ENCODE results near the gene SNCA.

SNCA gene

DNA sequence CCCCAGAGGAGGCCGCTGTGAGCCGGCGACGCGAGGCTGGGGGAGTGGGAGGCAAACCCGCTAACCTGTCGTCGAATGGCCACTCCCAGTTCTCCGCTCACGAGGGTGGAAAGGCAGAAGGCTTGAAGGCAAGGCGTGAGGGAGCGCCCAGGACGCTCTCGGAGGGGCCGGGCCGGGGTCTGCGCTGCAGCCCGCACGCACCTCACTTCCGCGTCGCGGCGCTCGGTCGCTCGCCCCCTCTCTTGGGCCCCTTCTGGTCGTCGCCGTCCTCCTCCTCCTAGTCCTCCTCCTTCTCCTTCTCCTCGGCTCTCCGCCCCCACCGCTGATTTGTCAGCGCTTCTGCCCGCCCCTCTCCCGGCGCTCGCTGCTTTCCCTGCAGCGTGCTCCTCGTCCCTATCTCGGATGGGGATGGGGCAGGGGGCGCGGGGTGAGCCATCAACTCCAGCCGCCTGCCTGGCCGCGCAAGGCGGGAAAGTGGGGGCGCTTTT, at the start of gene SNCA:
SNCA (minus strand) TSS at position 265 of the 488 bp plus-strand sequence. CDS start 1,494 bp downstream, outside the sequence.
- peak; percentile 19 to 21 for DNase-seq

DNA sequence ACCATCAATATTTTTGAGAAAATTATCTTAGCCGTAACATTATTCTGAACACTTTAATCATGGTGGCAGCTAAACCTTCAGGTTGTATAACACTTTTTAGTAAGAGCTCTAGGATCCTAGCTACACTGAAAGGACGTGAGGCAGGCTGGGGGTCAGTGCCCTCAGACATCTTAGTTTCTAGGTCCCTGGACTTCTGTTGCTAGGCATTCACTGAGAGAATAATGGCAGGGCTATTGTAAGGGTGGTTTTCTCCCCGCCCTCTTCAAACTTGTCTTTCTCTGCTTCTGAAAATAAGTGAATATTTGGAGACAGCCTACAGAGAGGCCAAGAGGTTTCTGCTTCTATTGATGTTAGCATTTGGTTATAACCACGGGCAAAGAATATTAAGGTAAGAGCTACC, 42.3 kb upstream of the SNCA start:
- DNase-seq, result no peak

DNA sequence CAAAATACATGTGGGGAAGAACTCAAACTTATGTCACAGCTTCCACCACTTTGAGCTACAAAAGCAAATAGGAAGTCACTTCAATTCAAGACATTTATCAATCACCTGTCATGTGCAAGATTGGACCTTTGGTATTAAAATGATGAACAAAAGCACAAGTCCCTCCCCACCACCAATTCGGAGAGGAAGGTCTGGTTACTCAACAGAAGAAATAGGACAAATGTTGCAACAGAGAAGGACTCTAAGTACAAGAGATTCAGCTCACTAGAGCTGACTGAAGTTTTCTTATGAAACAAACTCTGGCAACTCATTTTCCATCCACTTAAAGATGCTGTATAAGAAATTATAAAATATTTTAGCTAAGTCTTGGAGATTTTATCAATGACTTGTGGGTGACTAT, 41.6 kb upstream of the SNCA start:
- DNase-seq, result no peak

DNA sequence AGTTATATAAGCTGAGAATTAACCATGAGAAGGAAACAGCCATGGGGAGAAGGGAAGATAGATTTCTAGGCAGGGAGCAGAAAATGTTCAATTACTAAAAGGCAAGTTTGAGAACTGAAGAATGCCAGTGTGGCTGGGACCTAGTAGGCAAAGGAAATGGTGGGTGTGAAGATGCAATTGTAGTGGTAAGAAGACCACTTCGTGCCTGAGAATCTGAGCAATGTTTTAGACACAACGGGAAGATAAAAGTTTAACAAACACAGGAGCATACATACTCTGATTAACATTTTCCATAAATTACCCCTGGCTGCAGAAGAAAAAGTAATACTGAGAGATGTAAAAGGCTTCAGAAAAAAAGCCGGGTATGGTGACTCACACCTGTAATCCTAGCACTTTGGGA, 39.6 kb upstream of the SNCA start:
- no peak for DNase-seq

DNA sequence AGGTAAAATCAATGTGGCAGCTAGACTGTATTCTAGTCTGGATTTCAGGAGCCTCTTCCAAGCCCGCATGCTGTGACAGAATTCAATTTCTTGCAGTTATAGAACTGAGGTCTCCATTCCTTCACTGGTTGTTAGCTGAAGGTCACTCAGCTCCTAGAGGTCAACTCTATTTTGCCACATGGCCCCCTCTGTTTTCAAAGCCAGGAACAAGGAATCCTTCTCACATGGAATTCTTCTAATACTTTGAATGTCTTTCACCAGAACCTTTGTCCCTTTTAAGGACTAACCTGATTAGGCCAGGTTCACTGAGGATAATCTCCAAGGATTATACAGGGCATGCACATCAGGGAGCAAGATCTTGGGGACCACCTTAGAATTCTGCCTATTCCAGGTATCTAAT, 34.2 kb upstream of the SNCA start:
- DNase-seq, result no peak

DNA sequence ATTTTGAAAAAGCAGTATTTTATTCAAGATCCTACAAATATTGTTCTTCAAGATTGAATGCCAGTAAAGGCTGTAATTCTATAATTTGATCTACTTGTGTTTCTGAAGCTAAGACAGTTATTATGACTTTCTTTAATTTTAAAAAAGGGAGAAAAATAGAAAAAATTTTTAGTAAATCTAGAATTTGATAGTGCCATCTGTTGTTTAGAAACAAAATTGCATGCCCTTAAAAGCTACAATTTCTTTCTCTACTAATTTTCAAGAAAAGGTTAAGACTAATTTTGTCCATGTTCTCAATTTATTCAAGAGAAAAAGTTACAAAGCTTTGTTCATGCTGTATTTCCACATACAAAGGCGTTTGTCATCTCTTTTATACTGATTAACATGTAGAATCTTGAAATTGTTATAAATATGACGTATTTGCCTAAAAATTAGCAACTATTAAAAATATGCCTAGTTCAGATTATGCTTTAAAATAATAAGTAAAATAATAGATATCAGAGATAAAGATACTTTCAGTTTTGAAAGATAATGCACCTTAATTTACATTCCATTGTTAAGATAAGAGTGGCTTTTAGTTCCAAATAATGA, 32.1 kb upstream of the SNCA start:
- no peak for DNase-seq

DNA sequence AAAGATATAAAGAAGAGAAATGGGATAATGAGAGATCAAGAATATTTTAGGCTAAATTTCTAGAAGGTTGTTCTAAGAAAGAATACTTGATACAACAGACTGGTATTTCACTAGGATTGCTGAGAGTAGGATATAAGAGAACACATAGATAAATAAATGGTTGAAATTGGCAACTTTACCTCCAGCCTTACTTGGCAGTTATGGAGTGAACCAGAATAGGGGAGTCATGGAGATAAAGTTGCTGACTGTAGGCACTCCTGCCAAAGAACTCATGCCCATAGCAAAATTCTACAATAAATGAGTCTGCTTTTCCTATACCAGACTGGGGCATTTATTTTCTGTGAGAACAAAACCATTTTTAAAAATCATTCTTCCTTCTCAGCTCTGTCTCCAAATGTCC, 31.3 kb upstream of the SNCA start:
- DNase-seq, result no peak

DNA sequence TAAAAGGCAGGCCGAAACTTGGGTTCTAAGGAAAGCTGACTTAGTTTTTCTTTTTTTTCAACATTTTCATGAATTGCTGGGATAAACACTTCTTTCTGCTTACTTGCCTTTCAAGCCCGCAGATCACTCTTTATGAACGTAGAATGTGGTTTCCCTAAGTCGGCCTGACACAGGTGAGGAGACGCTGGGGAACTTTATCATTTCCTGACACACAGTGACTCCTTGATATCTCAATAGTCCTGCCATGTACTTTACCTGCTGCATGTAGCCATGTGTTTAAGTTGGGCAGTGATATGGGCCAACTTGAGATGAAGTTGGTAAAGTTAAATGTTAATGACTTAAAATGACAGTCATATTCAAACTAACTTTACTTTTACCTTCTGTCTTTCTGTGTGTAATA, 26.6 kb upstream of the SNCA start:
- DNase-seq, result no peak

DNA sequence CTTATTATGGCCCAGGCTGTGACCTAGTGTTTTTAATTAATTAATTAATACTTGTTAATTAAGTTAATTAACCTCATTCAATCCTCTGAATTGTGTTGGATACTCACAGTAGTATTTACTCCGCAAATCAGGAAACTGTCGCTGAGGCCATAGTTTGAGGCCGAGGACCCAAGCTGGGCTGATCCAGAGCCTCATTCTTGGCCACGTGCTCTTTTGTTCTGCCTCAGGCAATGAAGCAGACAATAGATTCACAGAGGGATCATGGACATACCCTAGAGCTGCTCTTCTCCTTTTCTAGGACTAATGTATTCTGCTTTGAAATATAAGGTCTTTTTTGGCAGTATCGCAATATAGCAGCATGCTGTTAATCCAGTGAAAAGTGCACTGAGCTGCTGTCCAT, 24.0 kb upstream of the SNCA start:
- DNase-seq, result no peak

DNA sequence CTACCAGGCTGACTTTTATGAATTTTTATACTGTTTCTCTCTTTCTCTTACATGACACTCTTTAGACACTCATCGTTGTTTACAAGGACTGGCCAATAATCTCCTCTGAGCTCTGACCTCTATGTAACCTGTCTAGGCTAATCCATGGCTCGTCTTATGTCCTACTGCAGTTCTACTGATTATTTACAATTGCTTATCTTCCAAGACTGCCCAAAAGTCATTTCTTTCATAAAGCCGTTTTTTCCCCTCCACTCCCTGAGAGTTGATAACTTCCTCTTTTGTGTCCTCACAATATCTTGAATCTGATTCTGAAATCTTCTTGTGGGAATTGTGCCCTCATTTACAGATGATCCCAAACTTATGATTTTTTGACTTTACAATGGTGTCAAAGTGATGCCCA, 18.3 kb upstream of the SNCA start:
- DNase-seq, result no peak

DNA sequence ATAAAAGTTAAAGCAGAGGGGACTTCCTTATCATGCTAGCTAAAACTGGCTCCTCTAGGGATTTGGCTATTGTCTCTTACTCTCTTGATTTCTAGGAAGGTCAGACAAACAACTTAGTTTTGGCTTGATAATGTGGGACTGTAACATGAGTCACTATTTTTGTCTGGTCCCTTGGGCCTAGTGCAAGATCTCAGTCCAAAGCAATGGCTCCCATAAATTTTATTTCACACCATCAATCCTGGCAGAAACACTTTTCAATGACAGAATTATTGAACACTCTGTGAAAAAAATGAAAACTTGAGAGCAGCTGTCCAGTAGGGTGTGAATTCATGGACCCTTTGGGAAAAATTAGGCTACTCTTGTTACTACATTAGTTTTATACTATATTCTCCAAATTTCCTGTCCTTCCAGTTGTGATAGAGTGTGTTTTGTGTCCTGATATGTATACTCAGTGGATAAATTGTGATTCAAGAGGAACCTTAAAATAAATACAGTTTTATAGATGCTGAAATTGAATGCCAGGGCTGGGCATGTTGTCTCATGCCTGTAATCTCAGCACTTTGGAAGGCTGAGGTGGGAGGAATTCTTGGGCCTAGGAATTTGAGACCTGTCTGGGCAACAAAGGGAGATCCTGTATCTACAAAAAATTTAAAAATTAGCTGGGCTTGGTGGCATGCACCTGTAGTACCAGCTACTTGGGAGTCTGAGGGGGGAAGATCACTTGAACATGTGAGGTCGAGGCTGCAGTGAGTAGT, 10.8 kb upstream of the SNCA start:
- DNase-seq, result no peak

DNA sequence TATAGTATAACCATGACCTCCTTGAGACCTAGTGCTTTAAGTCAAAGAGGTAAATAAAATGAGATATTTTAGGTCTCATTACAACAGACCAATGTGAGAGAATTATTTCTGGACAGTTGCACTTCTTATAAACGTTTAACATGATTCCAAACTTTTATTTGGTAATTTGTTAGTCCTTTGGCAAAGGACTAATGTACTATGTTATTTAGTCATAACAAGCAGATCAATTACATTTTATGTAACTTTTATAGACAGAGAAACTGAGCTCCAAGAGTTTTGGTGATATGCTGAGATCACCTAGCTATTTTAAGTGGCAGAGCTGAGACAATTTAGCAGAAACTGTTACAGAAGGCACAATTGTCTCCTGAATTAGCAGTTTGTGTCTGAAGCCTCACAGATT, 2.6 kb upstream of the SNCA start:
- DNase-seq, result no peak

DNA sequence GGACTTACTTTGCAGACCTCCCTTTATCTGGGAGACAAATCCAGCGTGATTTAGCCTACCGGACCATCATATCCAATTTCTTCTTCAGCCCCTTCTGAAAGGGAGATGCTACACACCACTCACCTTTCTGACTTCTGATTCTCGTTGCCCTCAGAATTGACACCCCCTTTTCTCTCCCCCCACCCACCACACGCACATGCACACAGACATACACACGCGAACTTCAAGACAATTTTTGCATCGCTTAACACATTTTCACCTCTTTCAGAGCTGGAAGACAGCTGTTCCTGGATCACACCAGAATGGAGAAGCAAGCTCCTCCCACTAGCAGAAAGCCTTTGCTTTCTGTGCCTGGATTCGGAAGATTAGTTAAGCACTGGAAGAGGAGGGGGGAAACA, 1.0 kb upstream of the SNCA start:
- DNase-seq, result no peak

DNA sequence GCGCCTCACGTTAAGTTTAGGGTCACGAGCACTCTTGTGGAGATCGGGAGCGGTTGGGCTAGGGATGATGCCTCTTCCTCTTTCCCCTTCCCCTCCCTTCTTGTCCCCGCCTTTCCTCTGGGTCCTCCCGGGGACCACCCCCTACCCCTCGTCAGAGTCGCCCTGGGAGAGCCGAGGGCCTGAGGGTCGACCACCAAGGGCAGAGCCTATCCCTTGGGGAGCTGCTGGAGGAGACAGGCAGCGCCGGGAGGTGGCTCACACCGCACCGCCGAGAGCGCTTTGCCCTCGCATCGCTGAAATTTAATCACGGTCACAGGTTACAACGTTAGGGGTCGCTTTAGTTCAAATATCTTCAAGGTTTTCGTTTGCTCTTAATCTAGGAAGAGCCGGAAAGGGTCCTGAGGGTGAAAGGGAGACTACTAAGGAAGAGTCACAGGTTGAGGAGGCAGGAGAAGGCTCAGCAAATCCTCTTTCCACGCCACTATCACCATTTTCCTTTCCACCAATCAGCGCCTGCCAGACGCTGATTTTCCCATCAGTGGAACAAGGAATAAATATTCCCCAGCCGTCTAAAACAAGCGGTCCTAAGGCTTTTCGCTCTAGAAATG, 528 bp upstream of the SNCA start:
- peak in 1 of 2 donors; percentile 7 for DNase-seq

DNA sequence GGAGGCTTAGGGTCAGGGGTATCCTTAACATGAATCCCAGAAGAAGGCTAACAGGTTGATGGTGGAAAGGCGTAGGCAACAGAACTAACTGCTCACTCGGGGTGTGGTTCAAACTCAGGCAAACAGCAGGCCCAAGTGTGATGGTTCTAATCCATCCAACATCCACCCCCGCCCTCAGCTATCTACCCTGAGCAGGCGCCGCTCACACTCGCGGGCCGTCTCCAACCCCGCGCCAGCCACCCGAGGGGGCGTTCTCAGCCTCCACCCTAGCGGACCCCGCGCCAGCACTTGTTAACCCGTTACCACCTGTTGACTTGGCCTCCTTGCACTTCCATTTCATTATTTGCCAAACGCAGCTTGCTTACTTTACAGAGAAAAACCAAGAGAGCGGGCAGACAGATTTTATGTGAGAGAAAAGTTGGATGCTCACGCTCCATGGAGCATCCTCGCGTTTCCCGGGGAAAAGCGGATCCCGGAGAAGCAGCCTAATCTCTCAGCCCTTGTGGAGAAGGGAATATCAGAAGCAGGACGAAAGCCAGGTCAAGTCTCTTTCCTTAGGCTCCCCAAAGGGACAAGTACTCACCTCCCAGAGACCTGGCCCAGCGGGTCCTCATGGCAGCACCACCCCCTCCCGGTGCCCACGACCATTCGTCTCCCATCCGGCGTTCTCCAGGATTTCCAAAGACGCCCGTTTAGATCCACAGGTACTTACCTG, 773 bp downstream of the SNCA start:
- DNase-seq, result no peak

DNA sequence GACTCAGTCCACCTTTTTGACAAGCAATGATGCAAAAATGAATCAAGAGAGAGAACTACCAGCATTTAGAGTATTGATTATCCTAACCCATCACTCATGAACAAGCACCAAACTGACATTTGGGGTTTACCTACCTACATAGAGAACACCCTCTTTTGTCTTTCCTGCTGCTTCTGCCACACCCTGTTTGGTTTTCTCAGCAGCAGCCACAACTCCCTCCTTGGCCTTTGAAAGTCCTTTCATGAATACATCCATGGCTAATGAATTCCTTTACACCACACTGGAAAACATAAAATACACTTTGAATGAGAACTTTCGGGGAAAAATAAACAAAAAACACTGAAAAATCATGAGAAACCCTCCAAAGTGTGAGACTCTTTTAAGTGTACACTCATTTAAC, 1.5 kb downstream of the SNCA start:
- no peak for DNase-seq

DNA sequence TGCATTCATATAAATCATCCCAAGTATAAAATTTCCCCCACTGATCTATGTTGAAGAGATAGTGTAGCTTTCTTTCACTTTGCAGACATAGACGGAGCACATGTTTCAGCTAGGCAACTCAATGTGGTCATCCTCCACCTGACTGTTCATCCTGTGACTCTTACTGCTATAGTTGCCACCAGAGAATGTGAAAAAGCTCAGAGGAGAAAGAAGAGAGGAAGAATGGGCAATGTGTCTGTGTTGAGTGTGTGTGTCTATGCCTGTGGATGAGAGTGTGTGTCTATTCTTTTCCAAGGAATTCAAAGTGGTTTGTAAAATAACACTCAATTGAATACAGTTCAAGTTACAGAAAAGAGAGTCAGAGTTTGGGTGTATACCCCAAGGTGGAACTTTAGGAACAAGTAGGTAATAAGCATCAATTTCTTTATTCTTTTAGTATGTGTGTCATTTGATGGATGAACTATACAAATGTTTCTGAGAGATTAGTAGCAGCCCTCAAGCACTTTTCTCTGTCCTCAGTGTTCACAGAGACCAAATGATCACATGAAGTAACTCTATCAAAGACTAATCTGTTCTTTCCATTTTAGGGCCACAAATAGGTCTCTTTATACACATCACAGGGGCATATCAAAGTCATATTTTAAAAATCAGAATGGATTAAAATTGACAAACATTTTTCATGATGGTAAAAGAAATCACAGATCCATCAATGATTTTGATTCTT, 2.3 kb downstream of the SNCA start:
- no peak for DNase-seq

DNA sequence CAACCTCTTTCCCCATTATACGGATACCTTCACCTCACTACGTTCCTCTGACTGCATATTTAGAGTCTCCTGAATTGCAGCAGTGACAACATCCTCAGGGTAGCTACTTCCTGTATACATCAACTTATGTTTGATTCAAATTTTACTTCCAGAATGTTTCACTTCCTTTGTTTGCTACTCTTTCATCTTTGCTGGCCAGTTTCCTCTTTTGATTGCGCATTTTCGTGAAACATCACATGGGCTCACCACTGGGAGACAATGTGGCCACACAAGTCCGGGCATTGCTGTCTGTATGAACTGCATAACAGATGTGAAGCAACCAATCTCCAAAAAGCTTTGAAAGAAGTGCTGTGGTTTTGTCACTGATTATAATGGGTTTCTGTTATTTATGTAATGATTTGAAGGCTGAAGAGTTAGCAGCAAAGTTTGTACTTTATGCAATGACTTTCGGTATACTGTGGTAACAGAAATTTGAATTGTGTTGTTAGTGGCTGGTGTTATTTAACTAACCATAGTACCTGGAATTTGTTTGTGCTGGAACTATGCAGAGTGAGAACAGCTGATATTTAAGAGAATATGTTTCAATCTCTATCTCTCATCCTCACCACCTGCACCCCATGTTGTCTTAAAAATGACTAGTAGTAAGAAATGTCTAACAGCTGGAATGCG, 7.4 kb downstream of the SNCA start:
- DNase-seq, result peak; percentile 48 to 69

DNA sequence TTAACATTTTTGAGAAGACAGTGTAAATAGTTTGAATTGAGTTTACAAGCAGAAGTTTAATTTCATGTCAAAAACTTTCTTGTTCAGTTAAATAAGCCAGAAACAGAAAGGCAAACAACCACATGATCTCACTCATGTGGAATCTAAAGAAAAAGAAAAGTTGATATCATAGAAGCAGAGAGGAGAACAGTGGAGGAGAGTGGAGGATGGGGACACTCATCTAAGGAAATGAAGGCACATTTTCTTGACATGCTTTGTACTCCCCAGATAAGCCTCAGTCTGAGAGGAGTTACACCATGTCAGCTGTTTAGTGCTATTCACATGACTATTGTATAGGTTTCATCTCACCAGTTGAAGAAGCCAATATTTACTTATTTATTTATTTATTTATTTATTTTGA, 13.5 kb downstream of the SNCA start:
- DNase-seq, result no peak

DNA sequence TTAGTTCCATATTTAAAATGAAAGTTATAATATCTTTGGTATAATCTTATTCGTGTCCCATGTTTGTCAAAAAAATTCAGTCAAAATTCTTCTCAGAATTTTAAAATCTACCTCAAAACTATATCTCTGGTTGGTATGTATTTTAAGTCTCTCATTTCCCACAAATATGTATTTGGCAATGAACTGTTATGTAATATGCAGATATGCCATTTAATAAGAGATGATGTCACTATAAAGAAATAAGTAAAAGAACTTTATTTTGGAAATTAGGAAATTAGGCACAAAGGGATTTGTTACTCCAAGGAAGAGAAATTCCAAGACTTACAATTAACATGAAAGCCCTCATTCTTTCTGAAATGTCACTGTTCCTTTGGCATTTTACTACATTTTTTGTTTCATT, 15.3 kb downstream of the SNCA start:
- DNase-seq, result no peak

DNA sequence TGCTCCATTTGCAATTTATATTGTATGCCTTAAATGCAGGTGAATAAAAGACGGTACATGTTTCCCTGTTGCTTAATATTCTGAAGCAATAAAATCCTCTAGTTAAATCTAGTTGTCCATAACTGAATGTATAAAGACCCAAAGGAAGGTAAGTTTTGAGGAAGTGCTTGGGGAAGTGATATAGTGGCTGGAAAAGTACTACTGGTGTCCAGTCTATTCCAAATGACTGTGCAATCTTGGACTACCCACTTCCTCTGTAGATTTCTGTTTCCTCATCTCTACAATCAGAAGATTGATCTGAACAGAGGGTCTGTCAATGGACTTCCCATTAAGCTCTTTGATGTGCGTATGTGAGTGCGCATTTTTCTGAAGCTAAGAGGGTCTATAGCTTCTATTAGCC, 17.0 kb downstream of the SNCA start:
- DNase-seq, result no peak

DNA sequence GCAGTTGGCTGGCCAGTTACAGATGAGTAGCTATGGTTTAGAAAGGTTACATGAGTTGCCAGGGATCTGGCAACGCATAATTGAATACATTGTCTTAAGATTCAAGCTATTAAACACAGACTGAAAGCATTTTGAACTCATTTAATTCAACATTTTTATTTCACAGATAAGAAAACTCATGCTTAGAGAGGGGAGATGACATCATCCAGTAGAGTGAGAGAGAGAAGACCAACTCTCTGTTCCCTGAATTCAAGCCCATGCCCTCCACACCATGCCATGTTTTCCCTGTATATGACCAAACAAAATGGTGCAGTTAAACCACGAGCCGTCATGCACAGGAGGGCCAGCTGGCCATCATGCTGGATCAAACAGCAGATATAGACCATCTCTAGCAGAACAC, 22.6 kb downstream of the SNCA start:
- no peak for DNase-seq

Measured in CD4-positive, alpha-beta T cell treated with Interleukin-4 for 1 hour (primary cell).